GM10847 (cell line): ENCODE results near the gene TSACC.

ENCODE experiments used
- POLR2A ChIP-seq: IDR thresholded peaks from 2 replicates; pipeline ENCODE4 v1.6.1; 2011; ENCODE audit not compliant: insufficient read length; ENCODE audit errors: extremely low read depth

TSACC gene

GRCh38 chr1:156337052-156337887, 1.1 kb upstream of the TSACC start:
- TF ChIP-seq POLR2A = no peak

- no peak for TF ChIP-seq POLR2A
Observed at GRCh38 chr1:156337888-156338179, 492 bp upstream of the TSACC start.

GRCh38 chr1:156342166-156342955, 4.0 kb downstream of the TSACC start:
- TF ChIP-seq POLR2A = no peak

GRCh38 chr1:156344409-156344808, 6.1 kb downstream of the TSACC start:
- no peak for TF ChIP-seq POLR2A

DNA sequence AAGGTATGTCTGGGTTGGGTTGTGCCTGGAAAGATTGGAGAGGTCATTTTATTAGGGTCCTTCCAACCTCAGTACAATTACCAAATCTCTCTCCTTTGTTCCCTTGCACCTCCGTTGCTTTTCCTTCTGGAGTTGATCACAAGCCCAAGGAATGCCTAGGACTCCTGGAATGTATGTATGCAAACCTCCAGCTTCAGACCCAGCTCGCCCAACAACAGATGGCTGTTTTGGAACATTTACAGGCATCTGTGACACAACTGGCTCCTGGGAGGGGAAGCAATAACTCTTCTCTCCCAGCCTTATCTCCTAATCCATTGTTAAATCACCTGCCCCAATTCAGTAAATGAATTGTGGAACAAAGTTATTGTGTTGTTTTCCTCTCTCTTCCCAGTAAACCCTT, 8.3 kb downstream of the TSACC start:
- TF ChIP-seq POLR2A = no peak

GRCh38 chr1:156347331-156347730, 9.0 kb downstream of the TSACC start:
- no peak for TF ChIP-seq POLR2A

DNA sequence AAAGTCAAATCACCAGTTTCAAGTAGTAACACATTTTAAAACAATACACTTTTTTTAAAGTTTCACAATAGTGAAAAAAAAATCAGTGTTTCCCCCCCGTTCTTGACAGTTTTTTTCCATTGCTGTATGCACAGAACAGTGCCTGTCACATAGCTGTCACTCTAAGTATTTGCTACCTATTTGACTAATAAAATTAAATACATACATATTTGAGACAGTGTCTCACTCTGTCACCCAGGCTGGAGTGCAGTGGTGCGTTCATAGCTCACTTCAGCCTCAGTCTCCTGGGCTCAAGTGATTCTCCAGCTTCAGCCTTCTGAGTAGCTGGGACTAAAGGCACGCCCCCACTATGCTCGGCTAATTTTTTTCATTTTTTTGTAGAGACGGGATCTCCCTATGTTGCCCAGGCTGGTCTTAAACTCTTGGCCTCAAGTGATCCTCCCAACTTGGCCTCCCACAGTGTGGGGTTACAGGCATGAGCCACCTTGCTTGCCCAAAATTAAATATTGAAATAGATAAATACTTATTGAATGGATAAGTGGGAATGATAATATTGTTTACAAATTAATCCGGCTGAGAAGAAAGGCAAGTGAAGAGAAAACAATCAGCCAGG, 18.0 kb downstream of the TSACC start:
- TF ChIP-seq POLR2A = no peak

- no peak for TF ChIP-seq POLR2A
Observed at GRCh38 chr1:156356875-156357534, 18.7 kb downstream of the TSACC start.

GRCh38 chr1:156357977-156358376, 19.7 kb downstream of the TSACC start:
- TF ChIP-seq POLR2A = no peak

GRCh38 chr1:156358641-156359040, 20.3 kb downstream of the TSACC start:
- TF ChIP-seq POLR2A = no peak

GRCh38 chr1:156359249-156359648, 20.9 kb downstream of the TSACC start:
- no peak for TF ChIP-seq POLR2A

DNA sequence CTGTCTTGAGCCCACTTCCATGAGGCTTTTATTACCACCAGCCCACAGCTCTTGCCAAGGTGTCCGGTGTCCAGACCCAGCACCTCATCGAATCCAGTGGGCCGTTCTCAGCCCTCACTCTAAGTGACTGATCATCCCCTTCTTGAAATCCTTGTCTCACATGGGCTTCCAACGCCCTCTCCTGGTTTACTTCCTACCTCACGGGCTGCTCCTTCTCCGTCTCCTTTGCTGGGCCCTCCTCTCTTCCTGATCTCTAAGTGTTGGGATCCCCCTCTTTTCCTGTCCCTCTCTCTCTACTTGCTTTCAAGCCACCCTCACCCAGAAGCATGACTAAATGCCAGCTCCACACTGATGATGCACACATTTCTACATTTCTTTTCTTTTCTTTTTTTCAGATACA, 21.6 kb downstream of the TSACC start:
- no peak for TF ChIP-seq POLR2A

- no peak for TF ChIP-seq POLR2A
Observed at GRCh38 chr1:156360534-156360933, 22.2 kb downstream of the TSACC start.

DNA sequence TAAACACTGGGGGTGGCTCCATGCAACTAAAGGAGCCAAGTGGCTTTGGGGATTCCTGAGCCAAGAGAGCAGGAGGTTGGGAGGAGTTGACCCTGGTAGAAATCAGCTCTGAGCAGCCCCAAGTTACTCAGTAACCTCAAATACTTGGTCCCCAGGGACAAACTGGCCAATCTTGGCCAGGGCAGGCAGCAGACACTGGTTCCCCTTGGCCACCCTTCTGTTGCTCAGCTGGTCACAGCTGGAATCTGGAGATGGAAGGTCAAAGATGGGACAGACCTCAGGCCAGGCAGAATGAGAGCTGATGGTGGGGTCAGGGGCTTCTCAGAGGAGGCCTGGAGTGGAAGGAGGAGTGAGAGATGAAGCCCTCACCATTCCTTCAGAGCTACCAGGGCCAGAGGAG, 27.4 kb downstream of the TSACC start:
- TF ChIP-seq POLR2A = no peak

DNA sequence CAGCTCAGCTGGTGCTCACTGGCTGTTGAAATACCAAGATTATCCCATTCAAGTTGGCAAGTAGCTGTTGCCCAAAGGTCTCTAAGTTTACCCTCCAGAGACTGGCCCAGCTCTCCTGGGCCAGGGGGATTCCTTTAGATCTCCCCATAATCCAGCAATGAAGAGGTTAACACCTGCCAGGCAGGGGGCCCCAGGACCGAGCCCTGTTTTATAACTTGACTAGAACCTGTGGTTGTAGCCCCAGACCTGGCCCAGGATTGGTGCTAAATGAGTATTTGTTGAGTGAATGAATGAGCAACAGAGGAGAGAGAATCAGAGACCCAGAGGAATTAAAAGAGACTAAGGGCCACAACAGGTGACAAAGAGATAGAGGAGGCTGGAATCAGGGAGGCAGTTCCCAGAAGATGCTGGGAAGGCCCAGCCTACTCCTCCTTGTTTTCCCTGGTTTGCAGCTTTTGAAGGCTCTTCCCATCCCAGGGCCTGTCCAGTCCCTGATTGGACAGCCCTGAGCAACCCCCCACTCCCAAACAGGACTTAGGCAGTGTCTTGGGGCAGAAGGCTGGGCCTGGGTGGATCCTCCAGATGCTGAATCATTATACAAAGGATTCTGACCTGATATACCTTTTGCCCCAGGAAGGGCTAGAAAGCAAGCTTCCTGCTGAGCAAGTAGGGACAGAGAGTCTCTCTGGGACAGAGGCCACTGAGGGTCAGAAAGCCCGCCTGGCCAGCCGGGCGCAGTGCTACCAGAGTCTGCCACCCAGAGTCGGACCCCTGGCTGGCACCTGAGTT, 28.2 kb downstream of the TSACC start:
- TF ChIP-seq POLR2A = no peak
